Stimulated activated naive CD4-positive, alpha-beta T cell (primary cell): ENCODE data around the gene PRR9.

Experiments
- DNase-seq, 6 experiments: peaks; one replicate each; lab custom pipeline; 2025; lab: John Stamatoyannopoulos, UW

PRR9 gene

GRCh38 chr1:153265457-153265856, 48.1 kb downstream of the PRR9 start:
- no peak for DNase-seq
